ENCODE data around the gene RSKR.
"Not testable (repeated sequence)": the region's sequence is repeated elsewhere in the genome, so short reads cannot be mapped to it uniquely, and the experiment has no call there.

The RSKR gene

GRCh38 chr17:28576758-28577465, 37.1 kb downstream of the RSKR start, which contains the start of gene ALDOC:
Gene ALDOC (minus strand): TSS chr17:28576895. CDS start chr17:28575532, 1,363 bp downstream.
- DNase-seq = peak; percentile 98 to 99

- not testable (repeated sequence) for DNase-seq
Observed at GRCh38 chr17:28576016-28576415, 38.0 kb downstream of the RSKR start.

DNA sequence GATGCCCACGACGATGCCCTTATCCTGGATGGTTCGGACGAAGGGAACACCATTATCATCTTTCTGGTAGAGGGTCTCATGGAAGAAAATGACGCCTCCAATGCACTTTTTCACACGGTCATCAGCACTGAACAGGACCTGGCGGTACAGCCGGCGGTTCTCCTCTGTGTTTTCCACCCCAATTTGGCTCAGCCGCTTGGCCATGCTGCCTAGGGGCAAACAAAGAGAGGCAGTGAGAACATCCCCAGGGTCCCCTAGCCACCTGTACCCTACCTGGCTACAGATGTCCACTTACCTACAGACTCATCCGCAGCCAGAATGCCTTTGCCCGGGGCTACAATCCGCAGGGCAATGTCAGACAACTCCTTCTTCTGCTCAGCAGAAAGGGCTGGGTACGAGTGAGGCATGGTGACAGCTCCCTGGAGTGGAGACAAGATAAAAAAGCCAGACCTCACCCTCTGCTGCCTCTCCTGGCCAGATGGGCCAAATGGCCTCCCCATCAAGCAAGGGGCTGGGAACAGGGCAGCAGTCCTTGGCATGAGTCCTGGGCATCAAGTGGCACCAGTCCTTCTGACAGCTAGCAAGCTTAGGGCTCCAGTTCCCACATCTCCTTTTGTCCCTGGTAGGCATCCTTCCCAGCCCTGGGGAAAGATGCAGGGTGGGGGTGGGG, 38.7 kb downstream of the RSKR start:
- no peak for DNase-seq

GRCh38 chr17:28574526-28574925, 39.5 kb downstream of the RSKR start:
- DNase-seq = peak in 1 of 2 experiments; percentile 44

DNA sequence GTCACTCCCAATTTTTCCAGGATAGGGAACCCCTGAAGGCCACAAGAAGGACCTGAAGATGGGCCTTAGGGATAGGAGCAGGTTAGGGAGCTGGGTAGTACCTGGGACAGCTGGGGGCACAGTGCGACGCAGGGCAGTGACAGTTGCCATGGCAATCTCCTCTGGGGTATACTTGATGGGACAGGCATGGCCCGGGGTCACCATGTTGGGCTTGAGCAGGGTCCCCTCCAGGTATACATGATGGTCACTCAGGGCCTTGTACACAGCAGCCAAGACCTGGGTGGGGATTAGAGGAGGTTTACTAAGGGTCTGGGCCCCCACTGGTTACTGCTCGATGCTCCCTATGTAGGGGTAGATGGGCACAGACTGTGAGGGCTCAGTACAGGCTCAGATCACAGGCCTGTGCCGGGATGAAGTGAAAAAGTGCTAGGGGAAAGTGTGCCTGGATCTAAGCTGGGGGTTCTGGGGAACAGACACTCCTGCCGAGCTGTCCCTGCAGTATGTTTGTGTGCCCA, 40.0 kb downstream of the RSKR start:
- DNase-seq = no peak

- DNase-seq = no peak
Observed at GRCh38 chr17:28573521-28573920, 40.5 kb downstream of the RSKR start.

DNA sequence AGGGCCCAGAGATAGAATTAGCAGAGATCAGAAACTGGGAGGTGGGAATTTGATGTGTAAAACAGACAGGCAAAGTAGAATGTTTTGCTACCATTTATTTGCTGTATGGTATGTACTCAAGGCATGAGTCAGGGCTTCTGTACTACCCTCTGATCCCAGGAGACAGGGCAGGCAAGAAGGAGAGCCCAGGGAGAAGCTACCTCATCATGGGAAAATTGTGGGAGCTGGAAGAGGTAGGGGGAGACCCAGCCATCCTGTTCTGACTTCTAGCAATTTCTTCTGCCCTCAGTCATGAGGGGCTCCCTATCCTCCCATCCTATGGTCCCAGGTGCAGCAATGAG, 41.0 kb downstream of the RSKR start:
- DNase-seq = no peak

GRCh38 chr17:28572259-28573039, 41.5 kb downstream of the RSKR start:
- peak in 1 of 2 experiments; percentile 28 for DNase-seq

- DNase-seq = peak; percentile 93 to 95
Observed at GRCh38 chr17:28571361-28572122, 42.4 kb downstream of the RSKR start, which contains the start of gene PIGS. Gene PIGS (minus strand): TSS chr17:28571524. CDS start chr17:28571496, 28 bp downstream.

GRCh38 chr17:28570716-28571360, 43.1 kb downstream of the RSKR start:
- DNase-seq = peak; percentile 64 to 69

GRCh38 chr17:28569446-28569845, 44.5 kb downstream of the RSKR start:
- no peak for DNase-seq

DNA sequence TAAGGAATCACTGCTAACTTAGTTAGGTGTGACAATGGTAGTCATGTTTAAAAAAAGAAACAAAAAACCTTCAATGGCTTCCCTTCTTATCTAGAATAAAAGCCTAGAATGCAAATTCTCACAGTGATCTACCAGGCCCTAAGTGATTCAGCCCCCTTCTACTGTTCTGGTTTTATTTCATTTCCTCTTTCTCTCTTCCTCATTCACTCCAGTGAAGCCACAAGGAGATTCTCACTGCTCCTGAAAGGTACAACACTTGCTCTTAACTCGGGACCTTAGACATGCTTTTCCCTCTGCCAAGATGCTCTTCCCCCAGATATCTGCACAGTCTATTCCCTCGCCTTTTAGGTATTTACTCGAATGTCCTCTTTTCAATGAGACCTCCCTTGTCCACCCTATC, 46.4 kb downstream of the RSKR start:
- DNase-seq = no peak

- DNase-seq = no peak
Observed at GRCh38 chr17:28563475-28563874, 50.5 kb downstream of the RSKR start.

Measured in activated T-cell treated with anti-CD3 and anti-CD28 coated beads, Interleukin-2, amount 50 U/mL, for 48 hours (primary cell).